Epithelial cell of proximal tubule (primary cell): ENCODE results near the gene MTFP1. TPM values are rescaled to one million over a fixed set of nuclear protein-coding genes. Genes with fewer than 3 reads are reported as not detected.

ENCODE experiments used
- DNase-seq: peaks from one replicate; pipeline ENCODE4 v3.0.0-alpha.2; 2011; ENCODE audit warnings: low read depth
- H3K4me3 ChIP-seq: 2 replicates; pipeline ENCODE4 v1.5.1; 2011; ENCODE audit warnings: low read depth, mild to moderate bottlenecking, low read length
- total RNA-seq: library from RNA; depleted of rRNA; stranded (reverse); fragments of >200 nt; gene quantifications from 2 replicates; pipeline ENCODE4 v1.2.3, GENCODE V29; 2015
- TF ChIP-seq, protein P1 (sequence below): conservative IDR thresholded peaks from 2 replicates; pipeline ENCODE4 v1.5.1; 2012; ENCODE audit warnings: low read depth, mild to moderate bottlenecking, low read length

MTFP1 gene
- total RNA-seq, 1 donor from 2014 or later = 79.7 TPM

DNA sequence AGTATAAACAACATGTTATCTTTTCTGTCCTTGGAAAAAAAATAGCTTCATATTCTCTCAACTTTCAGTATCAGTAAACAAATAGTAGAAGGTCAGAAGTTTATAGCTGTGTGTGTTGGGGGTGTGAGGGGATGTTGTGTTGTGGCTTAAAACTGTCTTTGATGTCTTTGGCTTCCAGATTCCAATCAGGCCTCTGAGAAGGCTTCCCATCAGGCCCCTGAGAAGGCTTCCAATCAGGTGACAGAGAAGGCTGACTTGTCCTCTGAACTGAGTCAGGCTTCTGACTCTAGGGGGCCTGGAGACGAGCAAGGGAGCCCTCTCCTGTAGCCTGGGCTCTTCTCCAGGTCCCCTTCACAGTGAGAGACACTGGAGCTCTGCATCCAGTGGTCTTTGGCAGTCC is 9.3 kb downstream of the MTFP1 start:
- no peak overlapping the region for H3K4me3 ChIP-seq
- TF ChIP-seq, protein P1, sequence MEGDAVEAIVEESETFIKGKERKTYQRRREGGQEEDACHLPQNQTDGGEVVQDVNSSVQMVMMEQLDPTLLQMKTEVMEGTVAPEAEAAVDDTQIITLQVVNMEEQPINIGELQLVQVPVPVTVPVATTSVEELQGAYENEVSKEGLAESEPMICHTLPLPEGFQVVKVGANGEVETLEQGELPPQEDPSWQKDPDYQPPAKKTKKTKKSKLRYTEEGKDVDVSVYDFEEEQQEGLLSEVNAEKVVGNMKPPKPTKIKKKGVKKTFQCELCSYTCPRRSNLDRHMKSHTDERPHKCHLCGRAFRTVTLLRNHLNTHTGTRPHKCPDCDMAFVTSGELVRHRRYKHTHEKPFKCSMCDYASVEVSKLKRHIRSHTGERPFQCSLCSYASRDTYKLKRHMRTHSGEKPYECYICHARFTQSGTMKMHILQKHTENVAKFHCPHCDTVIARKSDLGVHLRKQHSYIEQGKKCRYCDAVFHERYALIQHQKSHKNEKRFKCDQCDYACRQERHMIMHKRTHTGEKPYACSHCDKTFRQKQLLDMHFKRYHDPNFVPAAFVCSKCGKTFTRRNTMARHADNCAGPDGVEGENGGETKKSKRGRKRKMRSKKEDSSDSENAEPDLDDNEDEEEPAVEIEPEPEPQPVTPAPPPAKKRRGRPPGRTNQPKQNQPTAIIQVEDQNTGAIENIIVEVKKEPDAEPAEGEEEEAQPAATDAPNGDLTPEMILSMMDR = no peak
- no peak for DNase-seq

DNA sequence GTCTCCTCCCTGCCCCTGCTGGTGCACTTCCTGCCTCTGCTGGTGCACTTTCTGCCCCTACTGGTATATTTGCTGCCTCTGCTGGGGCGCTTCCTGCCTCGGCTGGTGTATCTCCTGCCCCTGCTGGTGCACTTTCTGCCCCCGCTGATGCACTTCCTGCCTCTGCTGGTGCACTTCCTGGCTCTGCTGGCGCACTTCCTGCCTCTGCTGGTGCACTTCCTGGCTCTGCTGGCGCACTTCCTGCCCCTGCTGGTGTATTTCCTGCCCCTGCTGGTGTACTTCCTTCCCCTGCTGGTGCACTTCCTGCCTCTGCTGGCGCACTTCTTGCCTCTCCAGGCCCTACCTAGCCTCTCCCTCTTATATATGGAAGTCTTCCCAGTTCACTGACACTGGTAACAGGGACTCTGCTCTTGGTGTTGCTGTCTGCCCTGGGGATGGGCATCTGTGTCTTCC is 10.1 kb downstream of the MTFP1 start:
- no peak overlapping the region for H3K4me3 ChIP-seq
- TF ChIP-seq, protein P1 = no peak
- no peak for DNase-seq

DNA sequence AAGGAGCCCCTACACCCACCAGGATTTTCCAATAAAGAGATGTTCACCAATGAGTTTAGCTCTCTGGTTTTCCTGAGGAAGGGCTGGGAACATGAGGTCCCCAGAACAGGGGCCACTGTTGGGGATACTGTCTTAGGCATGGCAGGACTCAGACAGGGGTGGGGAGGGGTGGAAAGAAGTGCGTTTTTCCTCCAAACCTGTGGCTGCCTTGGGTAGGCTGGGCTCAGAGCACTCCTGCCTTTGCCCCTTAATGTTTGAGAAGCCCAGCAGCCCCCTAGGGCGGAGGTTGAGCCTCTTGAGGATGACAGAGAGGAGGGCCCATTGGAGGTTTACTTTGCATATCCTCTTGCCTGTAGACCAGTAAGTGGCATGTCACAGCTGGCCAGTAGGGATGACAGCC is 10.6 kb downstream of the MTFP1 start:
- no peak overlapping the region for H3K4me3 ChIP-seq
- TF ChIP-seq, protein P1 = no peak
- DNase-seq = no peak

DNA sequence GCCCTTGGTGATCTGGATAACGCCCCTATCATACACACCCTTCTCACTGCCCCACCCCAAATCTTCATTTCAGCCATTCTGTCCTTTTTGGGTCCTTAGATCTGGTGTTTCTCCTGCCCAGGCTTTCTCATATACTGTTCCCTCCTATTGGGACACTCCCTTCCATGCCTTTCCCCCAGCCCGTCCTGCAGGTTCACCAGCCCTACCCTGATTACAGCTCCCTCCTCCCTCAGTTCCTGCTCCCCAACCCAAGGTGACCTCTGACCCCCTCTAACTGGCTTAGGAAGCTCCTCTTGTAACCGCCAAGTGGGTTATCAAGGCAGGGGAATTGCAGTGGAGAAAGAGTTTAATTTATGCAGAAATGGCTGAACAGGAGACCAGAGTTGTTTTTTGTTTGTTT is 13.0 kb downstream of the MTFP1 start:
- no peak overlapping the region for H3K4me3 ChIP-seq
- DNase-seq = no peak
- TF ChIP-seq, protein P1 = no peak

DNA sequence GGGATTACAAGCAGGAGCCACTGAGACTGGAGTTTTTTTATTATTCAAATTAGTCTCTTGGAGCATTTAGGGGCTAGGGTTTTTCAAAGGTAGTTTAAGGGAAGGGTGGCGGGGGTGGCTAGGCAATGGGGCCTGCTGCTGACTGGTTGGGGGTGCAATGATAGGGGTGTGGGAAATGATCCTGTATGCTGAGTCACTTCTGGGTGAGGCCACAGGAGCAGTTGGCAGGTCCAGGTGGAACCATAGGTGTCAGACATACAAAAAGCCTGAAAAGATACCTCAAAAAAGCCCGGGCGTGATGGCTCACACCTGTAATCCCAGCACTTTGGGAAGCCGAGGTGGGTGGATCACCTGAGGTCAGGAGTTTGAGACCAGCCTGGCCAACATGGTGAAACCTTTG is 13.7 kb downstream of the MTFP1 start:
- DNase-seq = no peak
- TF ChIP-seq, protein P1 = no peak
- H3K4me3 ChIP-seq = no peak overlapping the region

DNA sequence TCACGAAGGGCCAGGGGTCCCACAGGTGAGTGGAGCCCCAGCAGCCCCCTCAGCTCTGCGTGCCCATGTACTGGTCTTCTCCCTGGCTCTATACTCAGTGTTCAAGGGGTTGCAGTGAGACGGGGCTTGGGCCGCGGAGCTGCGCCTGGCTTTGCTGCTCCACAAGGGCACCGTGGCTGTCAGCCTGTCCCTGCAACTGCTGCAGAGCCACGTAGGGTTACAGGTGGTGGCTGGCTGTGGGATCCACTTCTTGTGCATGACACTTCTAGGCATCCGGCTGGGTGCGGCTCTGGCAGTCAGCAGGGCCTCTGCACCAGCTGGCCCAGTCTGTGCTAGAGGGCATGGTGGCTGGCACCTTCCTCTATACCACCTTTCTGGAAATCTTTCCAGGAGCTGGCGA is 14.3 kb downstream of the MTFP1 start:
- no peak for DNase-seq
- TF ChIP-seq, protein P1 = no peak
- H3K4me3 ChIP-seq = no peak overlapping the region

GRCh38 chr22:30441088-30441487 is 15.5 kb downstream of the MTFP1 start:
- TF ChIP-seq, protein P1 = no peak
- no peak overlapping the region for H3K4me3 ChIP-seq
- DNase-seq = no peak
